ENCODE measurements around the gene SAG.

DNA sequence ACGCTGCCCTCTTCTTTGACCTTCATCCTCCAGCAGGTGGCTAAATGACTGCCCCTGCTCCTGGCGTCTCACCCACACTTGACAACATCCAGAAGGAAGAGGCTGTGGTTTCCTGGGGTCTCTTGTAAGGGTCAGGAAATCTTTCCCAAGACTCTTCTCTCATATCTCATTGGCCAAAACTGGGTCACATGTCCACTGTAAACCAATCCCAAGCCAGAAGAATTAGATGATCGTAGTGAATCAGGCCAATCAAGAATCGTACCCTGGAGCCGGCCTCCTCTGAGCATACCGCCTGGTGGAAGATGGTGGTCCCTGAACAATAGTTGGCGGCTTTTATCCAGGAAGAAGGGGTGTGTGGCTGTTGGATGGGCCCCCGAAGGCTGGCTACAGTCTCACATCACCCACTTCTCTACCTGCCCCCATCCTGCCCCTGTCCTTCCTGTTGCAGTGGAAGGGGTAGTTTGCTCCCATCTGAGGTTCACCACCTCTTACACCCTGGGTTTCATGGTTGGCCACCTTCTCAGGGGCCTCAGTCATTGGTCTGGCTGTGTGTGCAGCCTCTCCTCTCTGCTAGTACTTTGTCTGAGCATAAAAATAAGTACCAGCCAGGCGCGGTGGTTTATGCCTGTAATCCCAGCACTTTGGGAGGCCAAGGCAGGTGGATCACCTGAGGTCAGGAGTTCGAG lies 3.8 kb downstream of the SAG start:
- no peak for TF ChIP-seq POLR2AphosphoS5 (IDR thresholded peaks at IDR 0.05)
- TF ChIP-seq, protein P1, sequence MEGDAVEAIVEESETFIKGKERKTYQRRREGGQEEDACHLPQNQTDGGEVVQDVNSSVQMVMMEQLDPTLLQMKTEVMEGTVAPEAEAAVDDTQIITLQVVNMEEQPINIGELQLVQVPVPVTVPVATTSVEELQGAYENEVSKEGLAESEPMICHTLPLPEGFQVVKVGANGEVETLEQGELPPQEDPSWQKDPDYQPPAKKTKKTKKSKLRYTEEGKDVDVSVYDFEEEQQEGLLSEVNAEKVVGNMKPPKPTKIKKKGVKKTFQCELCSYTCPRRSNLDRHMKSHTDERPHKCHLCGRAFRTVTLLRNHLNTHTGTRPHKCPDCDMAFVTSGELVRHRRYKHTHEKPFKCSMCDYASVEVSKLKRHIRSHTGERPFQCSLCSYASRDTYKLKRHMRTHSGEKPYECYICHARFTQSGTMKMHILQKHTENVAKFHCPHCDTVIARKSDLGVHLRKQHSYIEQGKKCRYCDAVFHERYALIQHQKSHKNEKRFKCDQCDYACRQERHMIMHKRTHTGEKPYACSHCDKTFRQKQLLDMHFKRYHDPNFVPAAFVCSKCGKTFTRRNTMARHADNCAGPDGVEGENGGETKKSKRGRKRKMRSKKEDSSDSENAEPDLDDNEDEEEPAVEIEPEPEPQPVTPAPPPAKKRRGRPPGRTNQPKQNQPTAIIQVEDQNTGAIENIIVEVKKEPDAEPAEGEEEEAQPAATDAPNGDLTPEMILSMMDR (IDR thresholded peaks at IDR 0.05) = no peak
- no peak for TF ChIP-seq POLR2A (IDR thresholded peaks at IDR 0.05)
- TF ChIP-seq EP300 (IDR thresholded peaks at IDR 0.05) = no peak

Data from upper lobe of left lung (tissue), 4 donors.